Right lobe of liver (tissue), 4 donors: ENCODE results near the gene DDA1.
"Not testable (repeated sequence)": the region's sequence is repeated elsewhere in the genome, so short reads cannot be mapped to it uniquely, and the experiment has no call there.

Experiments
- CTCF ChIP-seq, 4 donors: fragments of 200-600 bp in 3 of 4; fragments of 450-650 bp in 1 of 4; IDR thresholded peaks; one replicate each; pipeline versions ENCODE4 v1.5.1 to v1.8.0; 2016 to 2022; ENCODE audit warnings: antibody characterized with exemption in 4 of 4, mild to moderate bottlenecking in 2 of 4
- POLR2A ChIP-seq: fragments of 450-650 bp; IDR thresholded peaks from one replicate; pipeline ENCODE4 v1.6.1; 2017; ENCODE audit warnings: antibody characterized with exemption, mild to moderate bottlenecking
- donor health status: DM: no; HTN: no; CAD: no.
- donor health status: DM: no; HTN: no; CAD: no.
- donor health status: DM: no; HTN: yes; CAD: no.

- TF ChIP-seq CTCF (IDR thresholded peaks at IDR 0.05); POLR2A: not testable (repeated sequence)
These were observed 13.8 kb upstream of the DDA1 start for GRCh38 chr19:17295551-17295950.
